Esophagus (tissue), 2 donors: ENCODE data around the gene AMDHD2. TPM values are rescaled to one million over a fixed set of nuclear protein-coding genes. Genes with fewer than 3 reads are reported as not detected.

Source experiments
- H3K27ac ChIP-seq, 2 donors: one replicate each; pipeline ENCODE4 v1.5.1; 2013; ENCODE audit warnings: low read depth in 2 of 2, mild to moderate bottlenecking in 2 of 2, inconsistent platforms in 1 of 2, low read length in 1 of 2, moderate library complexity in 1 of 2
- H3K27me3 ChIP-seq, 2 donors: one replicate each; pipeline ENCODE4 v1.6.1; 2013; ENCODE audit warnings: low read length in 2 of 2, control low read depth in 1 of 2, mild to moderate bottlenecking in 1 of 2; ENCODE audit not compliant: insufficient read depth in 2 of 2, control insufficient read depth in 1 of 2
- H3K36me3 ChIP-seq, 2 donors: one replicate each; pipeline ENCODE4 v1.6.1; 2013; ENCODE audit warnings: low read length in 1 of 2; ENCODE audit not compliant: control insufficient read depth in 2 of 2, insufficient read depth in 2 of 2
- H3K4me1 ChIP-seq, 2 donors: one replicate each; pipeline ENCODE4 v1.6.1; 2013; ENCODE audit warnings: low read length in 1 of 2; ENCODE audit not compliant: control insufficient read depth in 2 of 2, insufficient read depth in 2 of 2
- H3K4me3 ChIP-seq, 2 donors: one replicate each; pipeline ENCODE4 v1.5.1; 2013; ENCODE audit warnings: low read length in 2 of 2, mild to moderate bottlenecking in 2 of 2, low read depth in 1 of 2, moderate library complexity in 1 of 2
- H3K9me3 ChIP-seq, 2 donors: one replicate each; pipeline ENCODE4 v1.6.1; 2013; ENCODE audit warnings: mild to moderate bottlenecking in 2 of 2, low read depth in 1 of 2, low read length in 1 of 2, moderate library complexity in 1 of 2; ENCODE audit not compliant: control insufficient read depth in 2 of 2, insufficient read depth in 1 of 2
- WGBS, 2 donors: extraction: QIAGEN DNeasy Blood & Tissue Kit; methylation state at CpG; one replicate each; pipeline ENCODE4 v1.1.7; 2013; 5-methylcytosine and 5-hydroxymethylcytosine counted together
- polyA plus RNA-seq, 2 donors: library from polyadenylated mRNA; stranded (reverse); fragments of 200-250 nt; gene quantifications; one replicate each; pipeline ENCODE4 v1.2.3, GENCODE V29; 2013
- donor health status: healthy with polysubstance abuse.
- donor health status: Bipolar disorder and iron deficiency.

Gene AMDHD2
- polyA plus RNA-seq, 2 donors = 18.8 to 24.1 TPM

DNA sequence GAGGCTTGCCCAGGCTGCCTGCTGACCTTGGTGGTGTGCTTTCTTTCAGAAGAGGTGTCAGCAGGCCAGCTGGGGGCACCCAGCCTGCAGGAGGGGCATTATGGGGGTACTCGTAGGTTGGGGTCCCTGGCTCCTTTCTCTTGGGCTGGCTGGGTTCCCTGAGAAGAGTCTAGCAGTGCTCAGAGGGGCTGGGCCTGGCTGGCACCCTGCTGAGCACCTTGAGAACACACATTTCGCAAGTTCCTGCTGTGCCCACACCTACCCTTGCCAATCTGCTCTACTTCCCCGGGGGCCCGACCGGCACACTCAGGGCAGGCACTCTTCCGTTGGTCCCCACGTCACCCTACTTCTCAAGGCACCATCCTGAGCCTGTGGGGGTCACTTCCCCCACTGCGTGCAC, 6.0 kb downstream of the AMDHD2 start:
- Histone ChIP-seq H3K36me3 (peaks cover 10 to 50% of the 10 kb centered on the region in 2 donors), H3K9me3 (no peaks in the 10 kb centered on the region), H3K27me3 (no peaks in the 10 kb centered on the region), H3K4me3 (no peak overlapping the region), H3K27ac (no peak overlapping the region), H3K4me1 (peaks cover 6 to 7% of the 10 kb centered on the region in 2 donors)
- 84 to 87% methylated on average over 8 of the region's 8 CpGs for WGBS, 2 donors

DNA sequence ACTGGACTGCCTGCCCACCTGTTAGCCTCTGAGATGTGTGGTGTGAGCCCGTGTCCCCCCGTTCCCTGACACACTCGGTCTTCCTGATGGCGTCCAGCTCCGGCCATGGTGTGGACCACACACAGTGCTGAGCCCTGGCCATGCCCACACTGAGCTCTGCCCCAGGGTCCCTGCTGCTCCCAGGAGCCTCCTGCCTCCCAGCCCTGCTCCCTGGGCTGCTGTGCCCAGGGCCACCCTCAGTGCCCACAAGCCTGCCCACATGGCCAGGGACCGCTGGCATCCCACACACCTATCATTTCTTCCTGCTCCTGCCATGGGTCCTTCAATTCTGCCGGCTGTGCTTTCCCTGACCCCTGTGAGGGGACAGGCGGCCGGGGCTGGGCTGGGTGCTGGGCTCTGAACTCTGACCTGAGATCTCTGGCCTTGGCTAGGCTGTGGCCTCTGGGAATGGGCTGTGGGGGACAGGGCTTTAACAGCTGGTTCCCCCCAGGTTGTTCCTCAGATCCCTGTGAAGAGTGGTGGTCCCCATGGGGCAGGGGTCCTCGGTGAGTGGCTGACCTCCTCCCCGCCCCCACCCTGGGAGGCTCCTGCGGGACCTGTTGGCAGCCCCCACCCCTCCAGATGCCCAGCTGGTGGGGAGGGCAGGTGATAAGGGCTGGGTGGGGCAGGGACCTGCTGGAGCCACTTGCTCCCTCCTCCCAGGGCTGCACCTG, 7.1 kb downstream of the AMDHD2 start:
- 87% methylated on average over 12 of the region's 12 CpGs for WGBS, 2 donors
- H3K4me3 ChIP-seq = no peak overlapping the region
- no peaks in the 10 kb centered on the region for H3K27me3 ChIP-seq
- H3K36me3 ChIP-seq = peaks cover 10 to 51% of the 10 kb centered on the region in 2 donors
- no peaks in the 10 kb centered on the region for H3K9me3 ChIP-seq
- no peak overlapping the region for H3K27ac ChIP-seq
- peaks cover 5 to 8% of the 10 kb centered on the region in 2 donors for H3K4me1 ChIP-seq

- Histone ChIP-seq H3K4me3 (no peak overlapping the region), H3K4me1 (peaks cover 5 to 8% of the 10 kb centered on the region in 2 donors), H3K27me3 (no peaks in the 10 kb centered on the region), H3K36me3 (peaks cover 10 to 51% of the 10 kb centered on the region in 2 donors), H3K27ac (no peak overlapping the region), H3K9me3 (no peaks in the 10 kb centered on the region)
- 94 to 95% methylated on average over 19 to 24 of the region's 24 CpGs for WGBS, 2 donors
Measured at GRCh38 chr16:2527784-2528100, 7.6 kb downstream of the AMDHD2 start.

DNA sequence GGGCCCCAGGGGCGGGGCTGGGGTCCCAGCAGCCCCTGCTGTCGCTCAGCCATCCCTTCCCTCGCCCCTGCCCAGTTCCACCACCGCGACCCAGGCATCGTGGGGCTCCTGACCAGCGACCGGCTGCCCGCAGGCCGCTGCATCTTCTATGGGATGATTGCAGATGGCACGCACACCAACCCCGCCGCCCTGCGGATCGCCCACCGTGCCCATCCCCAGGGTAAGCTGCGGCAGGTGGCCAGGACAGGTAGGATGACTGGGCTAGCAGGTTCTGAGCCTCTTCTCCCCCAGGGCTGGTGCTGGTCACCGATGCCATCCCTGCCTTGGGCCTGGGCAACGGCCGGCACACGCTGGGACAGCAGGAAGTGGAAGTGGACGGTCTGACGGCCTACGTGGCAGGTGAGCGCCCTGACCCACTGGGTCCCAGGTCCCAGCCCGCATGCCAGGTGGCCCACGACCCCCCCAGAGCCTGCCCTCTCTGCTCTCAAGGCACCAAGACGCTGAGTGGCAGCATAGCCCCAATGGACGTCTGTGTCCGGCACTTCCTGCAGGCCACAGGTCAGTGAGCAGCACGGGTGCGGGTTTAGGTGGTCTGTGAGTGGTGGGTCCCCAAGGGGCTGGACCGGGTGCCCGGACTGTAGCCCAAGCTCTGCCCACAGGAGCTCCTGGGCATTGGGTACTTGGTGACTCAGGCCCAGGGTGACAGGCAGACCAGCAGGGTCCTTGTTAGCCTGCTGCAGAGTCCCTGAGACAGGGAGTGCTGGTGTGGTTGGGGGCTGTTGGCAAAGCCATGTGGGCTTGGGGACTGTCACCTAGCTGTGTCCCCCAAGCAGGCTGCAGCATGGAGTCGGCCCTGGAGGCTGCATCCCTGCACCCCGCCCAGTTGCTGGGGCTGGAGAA, 8.2 kb downstream of the AMDHD2 start:
- H3K9me3 ChIP-seq = no peaks in the 10 kb centered on the region
- WGBS, 2 donors = 92 to 94% methylated on average over 36 of the region's 36 CpGs
- no peak overlapping the region for H3K4me3 ChIP-seq
- H3K27me3 ChIP-seq = no peaks in the 10 kb centered on the region
- H3K27ac ChIP-seq = no peak overlapping the region
- peaks cover 7 to 48% of the 10 kb centered on the region in 2 donors for H3K36me3 ChIP-seq
- peaks cover 5 to 8% of the 10 kb centered on the region in 2 donors for H3K4me1 ChIP-seq

GRCh38 chr16:2529061-2529931, 9.1 kb downstream of the AMDHD2 start:
- no peak overlapping the region for H3K27ac ChIP-seq
- no peaks in the 10 kb centered on the region for H3K27me3 ChIP-seq
- peaks cover 2 to 8% of the 10 kb centered on the region in 2 donors for H3K4me1 ChIP-seq
- peaks cover 4 to 42% of the 10 kb centered on the region in 2 donors for H3K36me3 ChIP-seq
- WGBS, 2 donors = 84 to 87% methylated on average over 31 to 32 of the region's 32 CpGs
- no peak overlapping the region for H3K4me3 ChIP-seq
- no peaks in the 10 kb centered on the region for H3K9me3 ChIP-seq

GRCh38 chr16:2529961-2530628, 9.9 kb downstream of the AMDHD2 start:
- Histone ChIP-seq H3K4me3 (no peak overlapping the region), H3K9me3 (no peaks in the 10 kb centered on the region), H3K36me3 (peaks cover 3 to 39% of the 10 kb centered on the region in 2 donors), H3K27ac (no peak overlapping the region), H3K27me3 (no peaks in the 10 kb centered on the region), H3K4me1 (peaks cover 2 to 8% of the 10 kb centered on the region in 2 donors)
- 85 to 87% methylated on average over 15 of the region's 15 CpGs for WGBS, 2 donors

DNA sequence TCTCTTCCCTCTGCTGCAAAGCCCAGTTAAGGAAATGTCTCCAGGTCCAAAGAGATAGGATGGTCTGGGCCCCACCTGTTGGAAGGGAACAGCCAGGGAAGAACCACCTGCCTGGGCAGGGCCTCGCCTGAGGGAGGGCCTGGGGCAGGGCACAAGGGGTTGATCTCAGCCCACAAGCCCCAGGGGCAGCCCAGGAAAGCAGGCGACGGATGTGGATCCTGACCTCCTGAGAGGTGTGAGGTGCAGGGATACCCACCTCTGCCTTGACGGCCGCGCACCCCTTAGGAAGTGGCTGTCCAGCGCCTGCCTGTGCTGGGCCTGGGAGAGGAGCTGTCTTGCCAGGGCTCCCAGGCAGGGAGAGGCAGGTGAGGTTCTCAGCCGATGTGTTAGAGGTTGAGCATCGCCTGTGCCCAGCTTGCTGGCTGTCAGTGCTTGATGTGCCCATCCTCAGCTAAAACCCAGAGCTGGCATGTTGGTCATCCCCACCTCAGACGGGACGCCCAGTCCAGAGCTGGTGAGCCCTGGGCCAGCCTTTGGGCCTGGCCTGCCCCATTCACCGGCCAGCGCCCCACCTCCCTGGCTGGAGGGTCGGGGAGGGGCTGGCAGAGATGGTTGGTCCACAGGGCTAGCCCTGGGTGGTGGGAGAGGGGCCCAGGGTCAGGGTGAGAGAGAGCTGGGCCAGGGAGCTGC, 10.6 kb downstream of the AMDHD2 start:
- H3K36me3 ChIP-seq = peaks cover 3 to 39% of the 10 kb centered on the region in 2 donors

DNA sequence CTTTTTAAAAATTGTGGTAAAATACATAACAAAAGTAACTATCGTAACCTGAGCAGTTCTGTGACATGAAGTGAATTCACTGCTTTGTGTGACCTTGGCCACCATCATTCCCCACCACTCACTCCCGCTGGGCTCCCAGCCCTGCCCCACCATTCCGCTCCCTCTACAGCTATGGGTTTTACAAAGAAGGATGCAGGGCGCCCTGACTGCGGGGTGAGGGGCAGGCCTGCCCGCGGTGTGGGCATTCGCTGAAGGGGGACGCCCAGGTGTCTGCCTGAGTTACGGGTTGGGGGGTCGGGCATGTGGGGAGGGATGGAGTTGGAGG, 11.2 kb downstream of the AMDHD2 start, which contains the start of gene CEMP1:
Gene CEMP1 (minus strand): TSS at position 38 of the 325 bp plus-strand sequence. CDS start 335 bp downstream, outside the sequence.
- Histone ChIP-seq H3K36me3 (peaks cover 3 to 39% of the 10 kb centered on the region in 2 donors), H3K27ac (peak within 1 kb of the TSS; percentile 97), H3K4me3 (peak within 1 kb of the TSS; percentile 55 to 63), H3K4me1 (peaks cover 4 to 14% of the 10 kb centered on the region in 2 donors), H3K27me3 (no peaks in the 10 kb centered on the region), H3K9me3 (no peaks in the 10 kb centered on the region)
- 8 to 13% methylated on average over 11 of the region's 11 CpGs for WGBS, 2 donors

More for the DNA sequence above, 10.6 kb downstream of the AMDHD2 start:
- H3K4me1 ChIP-seq = peaks cover 2 to 8% of the 10 kb centered on the region in 2 donors
- WGBS, 2 donors = 82 to 83% methylated on average over 14 of the region's 14 CpGs
- no peaks in the 10 kb centered on the region for H3K9me3 ChIP-seq
- H3K27me3 ChIP-seq = no peaks in the 10 kb centered on the region
- no peak overlapping the region for H3K4me3 ChIP-seq
- H3K27ac ChIP-seq = peak overlapping the region; percentile 93 to 96
